ENCODE results near the gene CXCL12.
A peak's percentile ranks its signal among the peaks of the same experiment; 100 is the strongest.

Gene CXCL12

GRCh38 chr10:44399659-44400451 lies 15.0 kb upstream of the CXCL12 start:
- no peak for DNase-seq

- no peak for DNase-seq
Observed at GRCh38 chr10:44398747-44399658, 14.1 kb upstream of the CXCL12 start.

- no peak for DNase-seq
Observed at GRCh38 chr10:44398271-44398670, 13.4 kb upstream of the CXCL12 start.

GRCh38 chr10:44397476-44398225 lies 12.8 kb upstream of the CXCL12 start:
- no peak for DNase-seq

- DNase-seq, result no peak
Observed at GRCh38 chr10:44396671-44397191, 11.8 kb upstream of the CXCL12 start.

- no peak for DNase-seq
Observed at GRCh38 chr10:44395902-44396670, 11.2 kb upstream of the CXCL12 start.

GRCh38 chr10:44395396-44395795 lies 10.5 kb upstream of the CXCL12 start:
- DNase-seq, result no peak

- DNase-seq, result no peak
Observed at GRCh38 chr10:44394696-44395381, 9.9 kb upstream of the CXCL12 start.

- DNase-seq, result no peak
Observed at GRCh38 chr10:44393834-44394547, 9.1 kb upstream of the CXCL12 start.

- no peak for DNase-seq
Observed at GRCh38 chr10:44393051-44393630, 8.2 kb upstream of the CXCL12 start.

GRCh38 chr10:44392420-44392819 lies 7.5 kb upstream of the CXCL12 start:
- DNase-seq, result no peak

GRCh38 chr10:44391981-44392380 lies 7.1 kb upstream of the CXCL12 start:
- DNase-seq, result no peak

GRCh38 chr10:44390585-44391072 lies 5.7 kb upstream of the CXCL12 start:
- no peak for DNase-seq

- no peak for DNase-seq
Observed at GRCh38 chr10:44389556-44389955, 4.7 kb upstream of the CXCL12 start.

- peak in 1 of 51 donors; percentile 25 for DNase-seq
Observed at GRCh38 chr10:44389150-44389549, 4.3 kb upstream of the CXCL12 start.

GRCh38 chr10:44388641-44389040 lies 3.7 kb upstream of the CXCL12 start:
- DNase-seq, result no peak

- no peak for DNase-seq
Observed at GRCh38 chr10:44387853-44388251, 3.0 kb upstream of the CXCL12 start.

GRCh38 chr10:44386546-44387052 lies 1.7 kb upstream of the CXCL12 start:
- peak in 27 of 51 donors; percentile 14 to 79 (median 36) for DNase-seq
